HG02884 (cell line): ENCODE measurements around the gene ATG3.
A peak's percentile ranks its signal among the peaks of the same experiment; 100 is the strongest.

Experiments used
- ATAC-seq: cut with Tn5 transposase; IDR thresholded peaks from one replicate; pipeline ENCODE4 v1.9.1; 2021; ENCODE audit warnings: mild to moderate bottlenecking, moderate library complexity; ENCODE audit not compliant: unreplicated experiment

ATG3 gene

DNA sequence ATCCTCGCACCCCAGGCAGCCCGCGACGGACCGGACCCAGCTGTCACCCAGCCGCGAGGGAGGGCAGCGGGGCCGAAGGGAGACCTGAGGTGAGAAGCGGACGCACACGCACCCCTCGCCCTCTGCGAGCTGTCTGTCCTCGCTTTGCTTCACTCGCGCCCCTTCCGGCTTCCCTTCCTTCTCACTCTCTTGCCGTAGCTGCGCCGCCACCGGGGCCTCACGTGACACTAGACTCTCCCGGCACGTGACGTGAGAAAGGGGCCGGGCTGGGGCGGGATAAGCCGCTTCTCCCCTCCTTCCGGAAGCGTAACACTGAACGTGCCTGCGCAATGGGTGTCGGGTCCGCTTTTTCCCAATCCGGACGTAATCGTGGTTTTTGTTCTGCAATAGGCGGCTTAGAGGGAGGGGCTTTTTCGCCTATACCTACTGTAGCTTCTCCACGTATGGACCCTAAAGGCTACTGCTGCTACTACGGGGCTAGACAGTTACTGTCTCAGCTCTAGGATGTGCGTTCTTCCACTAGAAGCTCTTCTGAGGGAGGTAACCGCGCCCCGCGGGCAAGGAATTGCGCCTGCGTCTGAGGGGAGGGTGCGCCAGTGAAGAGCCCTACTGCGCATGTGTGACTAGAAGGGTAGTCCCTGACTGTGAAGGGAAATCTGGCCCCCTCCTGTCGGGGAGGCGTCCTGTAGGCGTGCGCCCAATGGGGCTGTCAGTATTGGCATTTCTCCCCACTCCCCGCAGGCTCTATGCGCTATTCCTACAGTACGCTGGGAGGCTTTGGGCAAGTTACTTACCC, at the start of gene ATG3, which contains the start of gene SLC35A5:
Gene ATG3, minus strand, starts transcription at position 229 of the 796 bp plus-strand sequence. CDS start 434 bp downstream, outside the sequence.
Gene SLC35A5, plus strand, starts transcription at position 312 of the 796 bp plus-strand sequence. CDS start 1,359 bp downstream, outside the sequence.
- peak; percentile 70 for ATAC-seq

GRCh38 chr3:112610121-112610520, 48.4 kb upstream of the ATG3 start:
- no peak for ATAC-seq

DNA sequence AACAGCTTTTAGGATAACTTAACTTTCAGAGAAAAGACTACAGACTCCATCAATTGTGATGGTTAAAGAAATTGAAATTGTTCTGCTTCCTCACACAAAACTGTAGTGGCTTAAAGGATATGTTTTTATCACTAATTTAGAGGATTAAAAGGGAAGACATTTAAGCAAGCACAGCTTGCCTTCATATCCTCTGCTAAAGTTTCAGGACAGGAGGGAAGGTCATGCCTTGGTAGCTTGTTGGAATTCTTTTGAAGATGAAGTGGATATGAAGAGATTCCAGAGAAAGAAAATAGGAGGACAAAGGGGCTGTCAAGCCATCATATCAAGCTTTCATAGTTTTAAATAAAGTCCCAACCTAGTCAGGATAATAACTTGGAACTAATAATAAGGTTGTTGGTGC, 46.1 kb upstream of the ATG3 start:
- ATAC-seq = no peak

GRCh38 chr3:112606098-112606497, 44.3 kb upstream of the ATG3 start:
- ATAC-seq = no peak

DNA sequence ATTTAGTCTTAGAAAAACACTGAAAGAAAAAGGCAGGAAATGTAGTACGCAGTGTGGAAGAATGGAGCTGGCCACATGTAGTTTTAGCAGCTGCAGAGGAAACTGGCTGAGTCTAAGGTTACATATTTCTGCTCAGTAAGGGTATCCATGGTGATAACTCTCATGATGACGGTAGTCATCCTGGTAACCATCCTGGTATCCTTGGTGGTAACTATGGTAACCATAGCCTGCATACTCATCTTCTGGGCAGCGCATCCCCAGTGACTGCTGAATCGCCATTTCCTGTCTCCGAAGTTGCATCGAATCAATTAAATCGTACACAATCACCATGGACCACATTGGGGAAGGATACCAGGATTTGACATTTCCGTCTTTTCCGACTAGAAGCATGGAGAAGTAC, 43.5 kb upstream of the ATG3 start:
- ATAC-seq = no peak

- no peak for ATAC-seq
These were observed 42.8 kb upstream of the ATG3 start for GRCh38 chr3:112604536-112604935.

- peak; percentile 75 for ATAC-seq
These were observed 40.6 kb upstream of the ATG3 start for GRCh38 chr3:112602217-112602838.

DNA sequence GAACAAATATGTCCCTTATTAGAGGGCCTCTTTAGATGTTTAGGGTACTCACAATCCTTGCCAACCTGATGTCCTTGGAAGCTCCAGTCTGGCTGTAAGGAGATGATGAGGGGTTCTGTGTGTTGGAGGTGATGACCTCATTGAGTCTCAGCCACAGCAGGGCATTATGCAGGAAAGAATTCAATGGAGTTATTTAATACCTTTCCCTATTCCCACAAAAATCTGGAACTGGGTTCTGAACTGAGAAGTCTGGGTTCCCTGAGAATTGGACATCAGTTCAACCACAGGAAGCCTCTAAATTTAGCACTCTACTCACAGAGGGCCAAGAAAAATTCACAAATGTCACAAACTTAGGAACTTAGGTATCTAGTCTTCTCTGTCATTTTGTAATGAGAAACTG, 37.0 kb upstream of the ATG3 start:
- ATAC-seq = no peak

DNA sequence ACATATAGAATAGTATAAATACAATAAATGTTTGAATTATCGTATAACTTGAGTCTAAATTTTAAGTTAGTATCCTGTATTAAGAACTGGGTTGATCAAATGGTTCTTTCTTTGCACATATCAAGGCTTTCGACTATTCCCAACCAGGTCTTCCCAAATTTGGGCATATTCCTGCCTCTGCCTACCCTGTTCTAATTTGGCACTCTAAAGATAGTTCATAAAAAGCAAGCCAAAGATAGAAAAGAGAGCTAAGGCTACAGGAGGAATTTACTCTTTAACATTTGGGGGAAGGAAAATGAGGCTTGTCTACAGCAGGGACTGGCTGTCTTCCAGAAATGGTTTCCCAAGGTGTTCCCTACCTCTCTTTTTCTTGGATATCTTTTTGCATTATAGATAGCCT, 36.2 kb upstream of the ATG3 start:
- ATAC-seq = no peak

- ATAC-seq = no peak
These were observed 33.1 kb upstream of the ATG3 start for GRCh38 chr3:112594856-112595255.

DNA sequence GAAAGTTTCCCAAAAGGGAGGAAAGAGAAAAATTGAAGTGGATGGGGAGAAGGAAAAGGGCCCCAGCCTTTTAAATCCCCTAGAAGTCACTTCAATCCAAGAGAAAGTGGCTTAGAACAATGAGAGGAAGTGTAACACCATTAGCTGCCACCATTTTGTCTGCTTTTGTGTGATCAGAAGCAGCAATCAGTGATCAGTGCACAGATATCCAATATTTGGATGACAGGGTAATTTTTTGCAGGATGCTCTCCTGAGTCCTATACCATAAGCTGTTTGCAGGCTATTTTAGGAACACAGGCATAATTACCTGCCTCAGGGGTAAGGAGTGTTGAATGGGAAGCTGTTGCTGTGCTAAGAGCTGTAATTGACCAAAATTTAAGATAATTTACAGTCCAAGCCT, 31.5 kb upstream of the ATG3 start:
- ATAC-seq = no peak

DNA sequence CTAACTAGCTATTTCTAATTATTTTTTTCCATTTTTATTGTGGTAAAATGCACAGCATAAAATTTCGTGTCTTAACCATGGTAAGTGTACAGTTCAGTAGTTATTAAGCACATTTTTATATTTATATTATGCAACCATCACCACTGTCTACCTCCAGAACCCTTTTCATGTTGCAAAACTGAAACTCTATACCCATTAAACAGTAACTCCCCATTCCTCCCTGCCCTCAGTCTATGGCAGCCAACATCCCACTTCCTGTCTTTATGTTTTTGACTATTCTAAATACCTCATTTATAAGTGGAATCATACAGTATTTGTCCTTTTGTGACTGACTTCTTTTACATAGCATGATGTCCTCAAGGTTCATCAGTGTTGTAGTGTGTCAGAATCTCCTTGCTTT, 25.6 kb upstream of the ATG3 start:
- ATAC-seq = no peak

DNA sequence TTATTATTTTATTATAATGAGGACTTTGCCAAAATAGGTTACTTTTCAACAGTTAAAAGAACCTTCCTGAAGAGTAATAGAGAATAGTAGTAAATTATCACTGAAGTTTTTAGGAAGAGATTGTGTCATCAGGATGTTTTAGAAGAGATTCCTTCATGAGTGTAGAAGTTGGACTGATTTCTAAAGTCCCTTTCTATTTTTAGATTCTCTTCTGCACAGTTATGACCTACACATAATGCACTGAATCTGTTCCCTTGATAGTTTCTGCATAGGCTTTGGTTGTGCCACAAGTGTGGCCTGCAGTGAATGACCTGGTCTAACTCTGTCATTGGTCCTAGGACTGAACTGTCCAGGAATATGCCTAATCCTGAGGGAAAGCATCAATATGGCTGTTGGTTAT, 24.0 kb upstream of the ATG3 start:
- no peak for ATAC-seq

GRCh38 chr3:112583105-112583504, 21.3 kb upstream of the ATG3 start:
- ATAC-seq = no peak

DNA sequence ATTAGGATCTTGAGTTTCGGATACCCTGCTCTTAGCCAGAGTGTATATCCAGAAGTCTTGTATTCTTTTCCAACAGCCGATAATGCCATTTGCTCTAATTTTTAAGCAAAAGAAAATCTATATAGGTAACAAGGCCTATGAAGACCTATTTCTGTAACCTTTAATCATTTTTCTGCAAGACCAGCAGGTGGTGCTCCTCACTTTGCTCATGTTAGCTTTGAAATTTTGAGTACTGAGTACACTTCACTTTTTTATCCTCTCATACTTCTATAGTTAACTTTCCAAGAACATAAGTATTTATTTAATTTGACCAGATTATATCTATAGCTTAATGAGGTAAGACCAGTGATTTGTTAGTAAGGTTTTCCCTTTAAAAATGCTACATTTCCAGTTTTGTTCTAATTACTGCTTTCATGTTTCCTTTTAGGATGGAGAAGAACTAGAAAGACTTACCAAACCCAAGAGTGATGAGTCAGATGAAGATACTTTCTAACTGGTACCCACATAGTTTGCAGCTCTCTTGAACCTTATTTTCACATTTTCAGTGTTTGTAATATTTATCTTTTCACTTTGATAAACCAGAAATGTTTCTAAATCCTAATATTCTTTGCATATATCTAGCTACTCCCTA, 20.6 kb upstream of the ATG3 start:
- no peak for ATAC-seq

GRCh38 chr3:112579697-112580096, 17.9 kb upstream of the ATG3 start:
- no peak for ATAC-seq

GRCh38 chr3:112579232-112579631, 17.5 kb upstream of the ATG3 start:
- ATAC-seq = no peak

DNA sequence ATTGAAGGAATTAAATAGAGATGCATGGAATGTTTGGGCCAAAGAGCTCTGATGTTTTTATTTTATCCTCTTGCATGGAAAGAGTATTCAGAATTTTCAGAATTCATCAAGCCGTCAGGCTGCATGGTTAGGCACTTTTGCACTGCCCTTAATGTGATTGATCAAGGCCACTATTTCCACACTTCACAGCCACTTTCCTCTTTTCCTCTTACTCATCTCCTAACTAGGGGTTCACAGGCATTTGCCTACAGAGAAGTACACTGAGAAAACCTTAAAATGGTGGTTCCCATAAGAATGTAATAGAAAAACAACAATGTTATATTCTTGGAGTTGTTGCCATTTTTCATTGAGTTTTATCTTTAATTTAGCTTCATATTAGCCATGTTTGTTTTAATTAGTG, 10.9 kb upstream of the ATG3 start:
- ATAC-seq = no peak

GRCh38 chr3:112569265-112569664, 7.5 kb upstream of the ATG3 start:
- no peak for ATAC-seq

DNA sequence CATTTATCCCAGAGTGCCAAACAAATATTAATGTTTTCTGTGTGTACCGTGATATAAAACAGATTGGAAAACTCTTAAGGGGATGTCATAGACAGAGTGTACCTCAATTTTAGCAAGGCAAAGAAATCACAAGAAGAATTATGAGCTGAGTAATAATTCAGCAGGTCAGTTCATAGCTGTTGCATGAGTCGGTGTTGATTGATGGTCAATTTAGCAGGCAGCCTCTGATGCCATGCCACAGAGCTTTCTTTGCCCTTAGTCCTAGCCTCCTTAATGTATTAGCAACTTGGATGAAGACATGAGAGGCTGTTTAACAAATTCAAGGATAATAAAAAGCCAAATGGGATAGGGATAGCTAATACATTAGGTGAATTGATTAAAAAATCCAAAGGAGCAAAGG, 6.9 kb upstream of the ATG3 start:
- no peak for ATAC-seq

DNA sequence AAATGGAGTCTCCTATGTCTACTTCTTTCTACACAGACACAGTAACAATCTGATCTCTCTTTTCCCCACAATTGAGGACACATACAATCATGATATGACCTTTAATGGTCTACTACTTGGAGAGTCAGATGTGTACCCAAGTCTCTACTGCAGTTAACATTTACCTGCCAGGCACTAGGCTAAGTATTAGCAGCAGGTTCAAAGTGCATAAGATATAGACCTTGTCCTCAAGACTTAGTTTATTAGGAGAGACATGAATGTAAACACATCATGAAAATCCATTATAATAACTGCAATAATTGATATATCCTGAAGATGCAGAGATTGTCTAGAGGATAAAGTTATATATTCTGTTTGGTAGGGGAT, 3.2 kb upstream of the ATG3 start:
- no peak for ATAC-seq
